Superior temporal gyrus (tissue), 1 donor: ENCODE results near the gene ELMO3.

Experiments
- DNase-seq: peaks from one replicate; pipeline ENCODE4 v3.0.0-alpha.2; 2016; ENCODE audit errors: extremely low spot score

Gene ELMO3

DNA sequence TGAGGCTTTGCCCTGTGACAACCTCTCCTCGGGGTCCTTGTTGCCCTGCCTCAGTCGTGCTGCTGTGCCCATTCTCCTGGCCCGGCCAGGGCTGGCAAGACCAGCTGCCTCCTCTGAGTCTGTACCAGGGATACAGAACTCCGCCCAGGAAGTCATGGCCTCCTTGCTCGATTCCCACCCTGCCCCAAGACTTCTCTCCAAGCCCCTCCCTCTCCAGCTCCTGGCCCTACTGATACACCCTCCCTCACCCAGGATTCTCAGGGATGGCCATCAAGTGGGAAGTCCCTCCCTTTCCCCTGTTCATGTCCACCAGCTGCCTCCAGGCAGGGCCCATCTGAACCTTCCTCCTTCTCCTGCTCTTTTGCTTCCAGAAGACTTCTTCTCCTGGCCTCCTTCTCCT lies 16.8 kb downstream of the ELMO3 start:
- no peak for DNase-seq

- no peak for DNase-seq
These were observed 17.9 kb downstream of the ELMO3 start for GRCh38 chr16:67216612-67217490.

- no peak for DNase-seq
These were observed 25.1 kb downstream of the ELMO3 start for GRCh38 chr16:67223992-67224391.

DNA sequence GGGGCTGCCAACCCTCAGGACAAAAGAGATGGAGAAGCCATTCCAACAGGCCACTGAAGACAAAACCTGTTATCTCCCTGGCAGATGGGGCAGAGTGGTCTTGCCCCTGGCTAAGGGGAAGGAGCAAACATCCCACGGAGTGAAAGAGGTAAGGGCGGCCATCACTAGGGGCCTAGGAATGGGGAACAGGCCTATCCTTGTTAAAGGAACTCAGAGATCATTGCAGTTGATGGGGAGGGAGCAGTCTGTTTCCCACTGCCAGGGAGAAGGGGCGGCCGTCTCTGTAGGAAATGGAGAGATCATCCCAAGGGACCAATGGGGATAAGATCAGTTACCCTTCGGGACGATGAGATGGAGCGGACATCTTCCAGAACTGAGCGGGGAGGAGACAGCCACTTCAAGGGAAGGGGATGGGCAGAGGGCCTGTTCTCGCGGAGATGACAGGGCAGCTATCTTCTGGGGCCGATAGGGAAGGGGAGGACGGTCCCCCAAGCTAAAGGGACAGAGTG lies 27.4 kb downstream of the ELMO3 start:
- DNase-seq = no peak

- peak; percentile 99 for DNase-seq
These were observed 28.1 kb downstream of the ELMO3 start, which contains the start of gene TMEM208 for GRCh38 chr16:67226804-67227566. TSS of gene TMEM208 (plus strand) at chr16:67227130. CDS start at chr16:67227219, 89 bp downstream.

GRCh38 chr16:67227567-67227921 lies 28.6 kb downstream of the ELMO3 start:
- no peak for DNase-seq

DNA sequence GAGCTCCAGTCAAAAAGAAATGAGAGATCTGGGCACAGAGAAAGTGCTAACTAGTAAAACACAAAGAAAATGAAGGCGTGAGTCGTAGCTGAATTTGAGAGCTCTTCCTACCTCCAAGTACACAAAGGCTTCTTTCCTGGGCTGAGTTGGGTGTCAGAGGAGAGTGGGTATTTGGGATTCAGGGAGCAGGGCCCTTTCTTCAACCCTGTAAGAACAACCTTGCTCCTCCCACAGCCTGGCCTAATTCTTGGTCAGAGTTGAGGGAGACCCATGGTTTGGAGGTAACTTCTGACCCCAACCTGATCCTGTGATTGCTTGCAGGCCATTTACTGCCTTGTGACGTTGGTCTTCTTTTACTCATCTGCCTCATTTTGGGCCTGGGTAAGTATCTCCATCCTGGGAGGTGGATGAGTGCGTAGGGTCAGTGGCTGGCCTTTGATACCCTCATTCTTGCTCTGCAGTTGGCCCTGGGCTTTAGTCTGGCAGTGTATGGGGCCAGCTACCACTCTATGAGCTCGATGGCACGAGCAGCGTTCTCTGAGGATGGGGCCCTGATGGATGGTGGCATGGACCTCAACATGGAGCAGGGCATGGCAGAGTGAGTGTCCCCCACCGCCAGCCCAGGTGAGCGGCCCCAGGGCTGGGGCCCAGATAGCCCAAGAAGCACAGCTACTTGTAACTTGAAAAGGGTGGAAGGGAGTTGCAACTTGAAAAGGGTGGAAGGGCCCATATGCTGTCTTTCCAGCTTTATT lies 29.3 kb downstream of the ELMO3 start:
- DNase-seq = no peak

GRCh38 chr16:67228905-67229304 lies 30.0 kb downstream of the ELMO3 start:
- DNase-seq = no peak

GRCh38 chr16:67229906-67230808 lies 31.2 kb downstream of the ELMO3 start:
- DNase-seq = no peak

DNA sequence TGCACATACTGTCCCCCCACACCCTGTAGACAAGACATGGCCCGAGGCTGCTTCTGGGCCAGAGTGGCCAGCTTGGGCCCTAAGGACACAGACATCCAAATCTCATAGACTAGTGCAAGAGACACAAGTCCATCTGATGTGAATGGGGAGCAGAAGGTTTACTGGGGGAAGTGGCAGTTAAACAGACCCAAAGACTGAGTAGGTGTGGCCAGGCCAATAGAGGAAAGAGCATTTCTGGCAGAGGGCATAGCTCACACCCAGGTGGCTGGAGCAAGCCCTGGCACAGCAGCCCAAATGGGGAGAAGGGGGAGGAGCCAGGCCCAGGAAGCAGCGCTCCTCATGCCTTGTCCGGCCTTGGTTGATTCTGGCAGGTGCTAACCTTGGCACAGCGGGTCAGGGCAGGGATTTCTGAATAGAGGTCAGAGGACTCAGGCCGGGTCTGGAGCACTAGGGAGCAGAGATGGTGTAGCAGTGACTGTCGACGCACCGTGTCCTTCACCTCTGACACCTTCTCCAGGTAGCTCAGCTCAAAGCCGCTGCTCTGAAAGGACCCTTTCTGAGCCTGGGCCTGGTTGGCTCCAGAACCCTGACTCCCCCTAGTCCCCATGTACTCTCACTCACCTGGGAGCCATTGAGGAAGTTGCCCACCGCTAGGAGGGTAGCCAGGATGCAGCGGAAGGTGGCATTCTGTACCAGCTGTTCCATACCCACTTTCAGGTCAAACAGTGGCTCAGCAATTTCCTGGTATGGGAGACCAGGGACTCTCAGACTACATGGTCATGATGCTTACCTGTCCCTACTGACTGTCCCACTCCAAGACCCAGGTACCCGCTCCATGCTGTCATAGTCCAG lies 32.1 kb downstream of the ELMO3 start:
- DNase-seq = no peak

DNA sequence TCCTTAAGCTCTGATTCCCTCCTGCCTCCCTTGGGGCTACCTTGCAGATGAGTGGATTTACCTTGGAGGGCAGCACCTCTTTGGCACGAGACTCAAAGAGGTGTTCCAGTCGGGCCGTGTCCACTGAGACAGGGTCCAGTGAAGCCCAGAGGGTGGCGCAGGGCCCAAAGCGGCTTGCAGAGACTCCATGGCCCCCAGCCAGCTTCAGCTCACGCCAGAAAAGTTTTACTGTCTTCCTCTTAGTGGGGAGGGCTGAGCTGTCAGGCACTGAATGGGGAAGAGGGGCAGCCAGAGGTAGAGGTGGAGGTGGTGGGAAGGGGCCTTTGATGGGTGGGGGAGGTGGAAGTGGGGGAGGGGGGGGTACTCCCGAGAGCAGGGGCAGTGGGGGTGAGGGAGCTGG lies 34.7 kb downstream of the ELMO3 start:
- DNase-seq = no peak

GRCh38 chr16:67234180-67234597 lies 35.3 kb downstream of the ELMO3 start:
- no peak for DNase-seq

DNA sequence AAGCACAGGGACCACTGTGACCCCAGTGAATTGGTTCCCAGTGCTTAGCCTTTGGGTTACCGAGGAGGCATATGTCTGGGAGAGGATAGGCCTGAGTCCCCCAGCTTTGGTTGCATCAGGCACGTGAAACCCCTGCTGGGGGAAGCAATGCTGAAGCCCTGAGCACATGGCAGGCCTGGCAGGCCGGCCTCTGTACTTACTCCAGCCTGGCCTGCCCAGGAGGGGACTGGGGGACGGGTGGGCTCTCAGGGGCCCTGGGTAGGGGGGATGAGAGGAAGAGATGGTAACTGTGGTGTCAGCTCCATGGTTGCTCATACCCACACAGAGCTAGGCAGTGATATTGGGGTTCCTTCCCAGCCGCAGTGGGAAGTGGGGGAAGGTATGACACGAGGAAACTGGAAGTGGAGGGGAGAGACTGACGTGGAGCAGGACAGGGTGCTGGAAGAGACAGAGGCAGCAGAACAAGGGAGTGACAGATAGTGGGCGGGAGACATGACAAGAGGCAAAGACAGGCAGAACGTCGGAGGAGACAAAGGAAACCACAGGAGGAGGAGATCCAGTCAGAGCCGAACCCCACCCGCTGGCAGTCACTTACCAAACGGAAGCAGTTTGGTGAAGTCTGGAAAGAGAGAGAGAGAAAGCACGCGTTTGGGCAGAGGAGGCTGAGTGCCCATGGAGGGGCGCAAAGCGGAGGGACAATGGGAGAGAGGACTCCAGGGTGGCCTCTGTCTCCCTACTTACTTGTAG lies 37.1 kb downstream of the ELMO3 start:
- no peak for DNase-seq

- DNase-seq = no peak
These were observed 37.8 kb downstream of the ELMO3 start for GRCh38 chr16:67236563-67237395.

GRCh38 chr16:67237396-67238277 lies 38.7 kb downstream of the ELMO3 start:
- DNase-seq = no peak

- no peak for DNase-seq
These were observed 39.3 kb downstream of the ELMO3 start for GRCh38 chr16:67238278-67238575.

- no peak for DNase-seq
These were observed 40.0 kb downstream of the ELMO3 start for GRCh38 chr16:67238806-67239470.
